Measurements from ENCODE around the gene SEZ6. TPM values are rescaled to one million over a fixed set of nuclear protein-coding genes. Genes with fewer than 3 reads are reported as not detected.

Gene SEZ6
- total and polyA plus RNA-seq, 10 of the 15 experiments (the other 5 are each of a cell fraction or from before 2014, with no cell fraction given): 0.05 to 0.87 (median 0.17) TPM; not detected in 4

GRCh38 chr17:29037739-29038084, 31.9 kb upstream of the SEZ6 start:
- RAD21 ChIA-PET (ENCODE audit: unreplicated experiment): interaction anchor here (1.5 kb wide), 1 partner anchor 72 kb away, joined by 5 read pairs; no protein-coding TSS in a partner anchor
- Histone ChIP-seq H3K4me1 (ENCODE audit: control insufficient read depth, insufficient read depth, low read length) (peaks cover 6% of the 10 kb centered on the region), H3K4me2 (ENCODE audit: control insufficient read depth, insufficient read depth) (no peak overlapping the region), H3K27ac (ENCODE audit: control insufficient read depth, insufficient read depth) (no peak overlapping the region), H3K79me2 (ENCODE audit: control insufficient read depth, insufficient read depth, low read length) (no peaks in the 10 kb centered on the region), H3K4me3 (no peak overlapping the region), H3K9ac (ENCODE audit: control insufficient read depth, insufficient read depth, low read length) (no peak overlapping the region), H3K27me3 (replicated peaks in 1 of 2; ENCODE audit: control insufficient read depth in 2 of 2, insufficient read depth in 2 of 2, low read length in 1 of 2) (no peaks in the 10 kb centered on the region; a peak in 1 of 4 replicates), H3K36me3 (ENCODE audit: control insufficient read depth in 2 of 2, insufficient read depth in 2 of 2, low read length in 1 of 2) (no peaks in the 10 kb centered on the region), H2AFZ (ENCODE audit: control insufficient read depth, low read depth, low read length) (no peak overlapping the region), H4K20me1 (ENCODE audit: control insufficient read depth, insufficient read depth) (no peaks in the 10 kb centered on the region), H3K9me3 (replicated peaks; ENCODE audit: control insufficient read depth, insufficient read depth, low read length) (peaks cover 6% of the 10 kb centered on the region; the same call in 2 of the 3 replicates)
- SMC1A ChIA-PET (ENCODE audit: uncharacterized antibody, unreplicated experiment): no interaction called here
- POLR2A ChIA-PET: no interaction called here
- intact Hi-C loops (cut with micrococcal nuclease; ENCODE audit: unreplicated experiment) (no loop called here), in situ Hi-C loops (cut with MboI) (no loop called here)
- TF ChIP-seq HSF1 (IDR thresholded peaks at IDR 0.05; ENCODE audit: low read depth, low read length) (no peak), CHD2 (IDR thresholded peaks at IDR 0.05; ENCODE audit: borderline replicate concordance, low read depth, low read length) (no peak), CBFB (IDR thresholded peaks at IDR 0.05; ENCODE audit: low read depth) (no peak), KDM1A (IDR thresholded peaks at IDR 0.05; ENCODE audit: borderline replicate concordance) (no peak), NFYA (IDR thresholded peaks at IDR 0.05; ENCODE audit: borderline replicate concordance, low read depth, low read length) (no peak), KLF5 (IDR thresholded peaks at IDR 0.05; ENCODE audit: partially characterized antibody) (no peak), MTA2 (IDR thresholded peaks at IDR 0.05; ENCODE audit: low read depth) (no peak), ETV6 (conservative IDR thresholded peaks at IDR 0.05 in 1 of 2, IDR thresholded peaks at IDR 0.05 in 1 of 2; ENCODE audit: borderline replicate concordance in 1 of 2, low read depth in 1 of 2) (no peak), MYB (IDR thresholded peaks at IDR 0.05; ENCODE audit: borderline replicate concordance, low read depth, low read length) (no peak), TCF12 (IDR thresholded peaks at IDR 0.05; ENCODE audit: low read depth, low read length) (no peak), SRF (IDR thresholded peaks at IDR 0.05; ENCODE audit: low read depth in 2 of 2, low read length in 2 of 2) (no peak), PAX5 (IDR thresholded peaks at IDR 0.05; ENCODE audit: borderline replicate concordance, low read depth, low read length) (no peak), STAT1 (conservative IDR thresholded peaks at IDR 0.05) (no peak), RAD51 (IDR thresholded peaks at IDR 0.05) (no peak), PAX8 (IDR thresholded peaks at IDR 0.05) (no peak)
- CTCF ChIA-PET: interaction anchor here (1.4 kb wide), 1 partner anchor 80 kb away, joined by 4 read pairs; no protein-coding TSS in a partner anchor
- FAIRE-seq (no peak), DNase-seq (ENCODE audit: low read depth, low spot score) (no peak), ATAC-seq (no peak)
- BruUV-seq (replicated peaks): no TSS peak
- 44% methylated on average over 10 of the region's 10 CpGs for WGBS (ENCODE audit: insufficient coverage, insufficient replicate concordance, low lambda C conversion rate, missing lambda C conversion rate)

Data from GM12878 (cell line).